ENCODE results near the gene ESPNL.

ESPNL gene

GRCh38 chr2:238131761-238132462, 31.8 kb downstream of the ESPNL start:
- no peak for DNase-seq
- in situ Hi-C loops (cut with HindIII; ENCODE audit: low pct_ligation_motif_present, low sequenced_read_pairs): no loop called here
- Histone ChIP-seq H3K27me3 (replicated peaks) (no peaks in the 10 kb centered on the region), H3K36me3 (replicated peaks) (no peaks in the 10 kb centered on the region), H3K4me3 (ENCODE audit: low read depth, low read length) (no peak overlapping the region), H3K27ac (no peak overlapping the region)
- TF ChIP-seq CTCF (IDR thresholded peaks at IDR 0.05; ENCODE audit: low read depth, low read length, missing control alignments): no peak

- no peak overlapping the region for H3K27ac ChIP-seq
- no peaks in the 10 kb centered on the region for H3K36me3 ChIP-seq (replicated peaks)
- no peak for DNase-seq
- TF ChIP-seq CTCF (IDR thresholded peaks at IDR 0.05; ENCODE audit: low read depth, low read length, missing control alignments): no peak
- no peaks in the 10 kb centered on the region for H3K27me3 ChIP-seq (replicated peaks)
- in situ Hi-C loops (cut with HindIII; ENCODE audit: low pct_ligation_motif_present, low sequenced_read_pairs): no loop called here
- no peak overlapping the region for H3K4me3 ChIP-seq (ENCODE audit: low read depth, low read length)
Measured at GRCh38 chr2:238132463-238133450, 32.6 kb downstream of the ESPNL start.

- no peak for TF ChIP-seq CTCF (IDR thresholded peaks at IDR 0.05; ENCODE audit: low read depth, low read length, missing control alignments)
- in situ Hi-C loops (cut with HindIII; ENCODE audit: low pct_ligation_motif_present, low sequenced_read_pairs): no loop called here
- DNase-seq: no peak
Measured at GRCh38 chr2:238133499-238134392, 33.6 kb downstream of the ESPNL start.

GRCh38 chr2:238134393-238134785, 34.2 kb downstream of the ESPNL start:
- Histone ChIP-seq H3K4me3 (ENCODE audit: low read depth, low read length) (no peak overlapping the region), H3K27me3 (replicated peaks) (no peaks in the 10 kb centered on the region), H3K36me3 (replicated peaks) (no peaks in the 10 kb centered on the region), H3K27ac (no peak overlapping the region)
- no peak for DNase-seq
- TF ChIP-seq CTCF (IDR thresholded peaks at IDR 0.05; ENCODE audit: low read depth, low read length, missing control alignments): no peak
- in situ Hi-C loops (cut with HindIII; ENCODE audit: low pct_ligation_motif_present, low sequenced_read_pairs): no loop called here

More at GRCh38 chr2:238133499-238134392, 33.6 kb downstream of the ESPNL start:
- no peaks in the 10 kb centered on the region for H3K27me3 ChIP-seq (replicated peaks)
- no peaks in the 10 kb centered on the region for H3K36me3 ChIP-seq (replicated peaks)
- H3K27ac ChIP-seq: no peak overlapping the region
- H3K4me3 ChIP-seq (ENCODE audit: low read depth, low read length): no peak overlapping the region

- TF ChIP-seq CTCF (IDR thresholded peaks at IDR 0.05; ENCODE audit: low read depth, low read length, missing control alignments): no peak
- no peak overlapping the region for H3K27ac ChIP-seq
- in situ Hi-C loops (cut with HindIII; ENCODE audit: low pct_ligation_motif_present, low sequenced_read_pairs): no loop called here
- H3K36me3 ChIP-seq (replicated peaks): no peaks in the 10 kb centered on the region
- no peak for DNase-seq
- no peak overlapping the region for H3K4me3 ChIP-seq (ENCODE audit: low read depth, low read length)
- no peaks in the 10 kb centered on the region for H3K27me3 ChIP-seq (replicated peaks)
Measured at GRCh38 chr2:238135601-238136150, 35.5 kb downstream of the ESPNL start.

Data from brain microvascular endothelial cell (primary cell).